ENCODE results near the gene CLEC10A. TPM values are rescaled to one million over a fixed set of nuclear protein-coding genes. Genes with fewer than 3 reads are reported as not detected.

The CLEC10A gene
- total RNA-seq (not detected in 2 replicates), polyA plus RNA-seq (0.14 and 0.18 TPM in 2 replicates), polyA minus RNA-seq (not detected in 2 replicates), Bru-seq, nascent RNA (not detected), BruChase-seq, experiment 1, labeled RNA remaining after a 6-hour chase (not detected), BruChase-seq, experiment 2, labeled RNA remaining after a 2-hour chase (not detected)
- 0.17 and 0.18 TPM in 2 replicates for polyA plus RNA-seq (2011; cell fraction: cytosol; rRNA removed)
- 0.17 and 0.25 TPM in 2 replicates for polyA plus RNA-seq (2011; cell fraction: nucleus; rRNA removed)
- not detected in 2 replicates for polyA plus RNA-seq (2012)
- polyA minus RNA-seq (2011; cell fraction: cytosol; rRNA and poly(A)+ RNA removed): not detected
- polyA minus RNA-seq (2011; cell fraction: nucleus; rRNA and poly(A)+ RNA removed): not detected in 2 replicates
- long read RNA-seq: 0 reads

GRCh38 chr17:7079581-7080455 is at the start of gene CLEC10A:
Gene CLEC10A (minus strand): TSS chr17:7080251. CDS start chr17:7078812, 1,439 bp downstream.
- H3K4me3 ChIP-seq (replicated peaks in 1 of 3; ENCODE audit: insufficient read depth in 1 of 3, low read depth in 1 of 3, low read length in 3 of 3): no peak within 1 kb of the TSS
- dilution Hi-C loops (cut with MboI; ENCODE audit: extremely low pct_ligation_motif_present, low sequenced_read_pairs): no loop called here
- no peak for DNase-seq (ENCODE audit: low read depth, low spot score)
- H3K27ac ChIP-seq (ENCODE audit: insufficient read depth, low read depth, low read length): no peak within 1 kb of the TSS
- POLR2A ChIA-PET: no interaction called here
- TF ChIP-seq POLR2AphosphoS5 (IDR thresholded peaks at IDR 0.05; ENCODE audit: insufficient read depth, low read depth, low read length) (no peak), MAX (IDR thresholded peaks at IDR 0.05; ENCODE audit: insufficient read depth, insufficient read length) (no peak), MYC (IDR thresholded peaks at IDR 0.05; ENCODE audit: low read depth, low read length) (no peak), JUN (IDR thresholded peaks at IDR 0.05; ENCODE audit: borderline replicate concordance, insufficient read depth, insufficient read length, low read depth) (no peak), CTCF (IDR thresholded peaks at IDR 0.05; ENCODE audit: extremely low read depth in 1 of 2, insufficient read depth in 1 of 2, low read depth in 1 of 2, low read length in 2 of 2) (no peak), POLR2A (IDR thresholded peaks at IDR 0.05; ENCODE audit: low read depth, low read length) (no peak)
- no peak within 1 kb of the TSS for H3K9ac ChIP-seq (replicated peaks; ENCODE audit: extremely low read depth, insufficient read depth, low read length)
- FAIRE-seq: no peak
- intact Hi-C loops (cut with micrococcal nuclease): no loop called here
- no peak within 1 kb of the TSS for H3K4me2 ChIP-seq (ENCODE audit: insufficient read depth, low read length)
- no peaks in the 10 kb centered on the region for H3K9me1 ChIP-seq (replicated peaks; ENCODE audit: control insufficient read depth, extremely low read depth, insufficient read depth, low read length)
- peaks cover 5% of the 10 kb centered on the region for H3K4me1 ChIP-seq (ENCODE audit: control insufficient read depth, extremely low read depth, insufficient read depth, low read length)
- H3K27me3 ChIP-seq (ENCODE audit: control insufficient read depth in 2 of 2, insufficient read depth in 2 of 2, low read length in 2 of 2): no peaks in the 10 kb centered on the region
- H3K36me3 ChIP-seq (ENCODE audit: control insufficient read depth in 2 of 2, extremely low read depth in 1 of 2, insufficient read depth in 2 of 2, low read length in 2 of 2): no peaks in the 10 kb centered on the region
- CTCF ChIA-PET: interaction anchor here (1.1 to 2.1 kb wide), 2 partner anchors 22 to 135 kb away, joined by 3 to 8 read pairs; no protein-coding TSS in a partner anchor
- H2AFZ ChIP-seq (ENCODE audit: low read depth, low read length): no peak within 1 kb of the TSS
- no peaks in the 10 kb centered on the region for H4K20me1 ChIP-seq (replicated peaks; ENCODE audit: control insufficient read depth, extremely low read depth, insufficient read depth, low read length)
- H3K79me2 ChIP-seq (ENCODE audit: control insufficient read depth, insufficient read depth, low read length): no peaks in the 10 kb centered on the region
- no TSS peak for BruUV-seq (replicated peaks)
- no peaks in the 10 kb centered on the region for H3K9me3 ChIP-seq (replicated peaks; ENCODE audit: control insufficient read depth, insufficient read depth, low read length)

All from endothelial cell of umbilical vein (primary cell).